ENCODE results near the gene GBP6.

The GBP6 gene

DNA sequence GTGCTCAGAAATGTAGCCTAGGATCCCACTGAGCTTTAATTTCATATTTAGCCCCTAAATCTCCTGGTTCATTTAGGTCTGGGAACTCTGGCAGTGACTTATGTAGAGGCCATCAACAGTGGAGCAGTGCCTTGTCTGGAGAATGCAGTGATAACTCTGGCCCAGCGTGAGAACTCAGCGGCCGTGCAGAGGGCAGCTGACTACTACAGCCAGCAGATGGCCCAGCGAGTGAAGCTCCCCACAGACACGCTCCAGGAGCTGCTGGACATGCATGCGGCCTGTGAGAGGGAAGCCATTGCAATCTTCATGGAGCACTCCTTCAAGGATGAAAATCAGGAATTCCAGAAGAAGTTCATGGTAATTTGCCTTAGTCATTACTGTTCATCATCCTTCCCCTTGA is 17.8 kb downstream of the GBP6 start:
- H2AK5ac ChIP-seq (ENCODE audit: low read length), result no peak overlapping the region
- WGBS (ENCODE audit: extremely low coverage, insufficient coverage, low lambda C conversion rate), result no CpG with 5 or more reads among the region's 6 CpGs
- no peak overlapping the region for H3K9ac ChIP-seq (ENCODE audit: low read length)
- no peak overlapping the region for H2BK15ac ChIP-seq (replicated peaks; ENCODE audit: low read depth)
- H3K79me1 ChIP-seq (ENCODE audit: low read length), result no peaks in the 10 kb centered on the region
- DNase-seq, result peak; percentile 19
- H3K4me1 ChIP-seq (ENCODE audit: control insufficient read depth, low read depth, low read length), result no peaks in the 10 kb centered on the region
- H4K5ac ChIP-seq (ENCODE audit: low read length), result no peak overlapping the region
- H3K27ac ChIP-seq (ENCODE audit: low read depth, low read length), result no peak overlapping the region
- no peaks in the 10 kb centered on the region for H3K27me3 ChIP-seq (ENCODE audit: insufficient read depth, low read length, poor library complexity)
- no peak overlapping the region for H3K56ac ChIP-seq (ENCODE audit: low read length)
- H3K23ac ChIP-seq (ENCODE audit: low read length), result no peak overlapping the region
- H3K4me2 ChIP-seq (ENCODE audit: low read length), result no peak overlapping the region
- H2BK5ac ChIP-seq (ENCODE audit: low read length), result no peak overlapping the region
- H4K8ac ChIP-seq (ENCODE audit: low read depth, low read length), result no peak overlapping the region
- H3K79me2 ChIP-seq (ENCODE audit: control insufficient read depth, insufficient read depth, low read length), result no peaks in the 10 kb centered on the region
- H3K4me3 ChIP-seq (ENCODE audit: low read length), result no peak overlapping the region
- no peak overlapping the region for H3K4ac ChIP-seq (ENCODE audit: low read depth, low read length)
- H3K18ac ChIP-seq (ENCODE audit: low read length), result no peak overlapping the region
- H3K36me3 ChIP-seq (ENCODE audit: control insufficient read depth, insufficient read depth, low read length), result no peaks in the 10 kb centered on the region
- no peak overlapping the region for H2BK120ac ChIP-seq (ENCODE audit: low read depth, low read length)

DNA sequence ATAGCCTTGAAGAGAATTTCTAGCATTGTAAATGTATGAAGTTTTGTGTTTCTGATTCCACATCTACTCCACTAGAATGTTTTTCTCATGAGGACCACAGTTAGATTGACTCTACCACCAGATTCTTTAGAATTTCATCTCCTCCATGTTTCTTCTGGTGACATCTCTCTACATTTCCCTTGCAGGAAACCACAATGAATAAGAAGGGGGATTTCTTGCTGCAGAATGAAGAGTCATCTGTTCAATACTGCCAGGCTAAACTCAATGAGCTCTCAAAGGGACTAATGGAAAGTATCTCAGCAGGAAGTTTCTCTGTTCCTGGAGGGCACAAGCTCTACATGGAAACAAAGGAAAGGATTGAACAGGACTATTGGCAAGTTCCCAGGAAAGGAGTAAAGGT is 18.6 kb downstream of the GBP6 start:
- Histone ChIP-seq H3K79me1 (ENCODE audit: low read length) (no peaks in the 10 kb centered on the region), H3K9ac (ENCODE audit: low read length) (no peak overlapping the region), H3K23ac (ENCODE audit: low read length) (no peak overlapping the region), H2BK120ac (ENCODE audit: low read depth, low read length) (no peak overlapping the region), H3K79me2 (ENCODE audit: control insufficient read depth, insufficient read depth, low read length) (no peaks in the 10 kb centered on the region), H4K5ac (ENCODE audit: low read length) (no peak overlapping the region), H2AK5ac (ENCODE audit: low read length) (no peak overlapping the region), H3K18ac (ENCODE audit: low read length) (no peak overlapping the region), H3K4ac (ENCODE audit: low read depth, low read length) (no peak overlapping the region), H3K4me3 (ENCODE audit: low read length) (no peak overlapping the region), H2BK15ac (replicated peaks; ENCODE audit: low read depth) (no peak overlapping the region), H3K4me1 (ENCODE audit: control insufficient read depth, low read depth, low read length) (no peaks in the 10 kb centered on the region), H4K8ac (ENCODE audit: low read depth, low read length) (no peak overlapping the region), H3K27me3 (ENCODE audit: insufficient read depth, low read length, poor library complexity) (no peaks in the 10 kb centered on the region), H3K56ac (ENCODE audit: low read length) (no peak overlapping the region), H3K36me3 (ENCODE audit: control insufficient read depth, insufficient read depth, low read length) (no peaks in the 10 kb centered on the region), H3K4me2 (ENCODE audit: low read length) (no peak overlapping the region), H3K27ac (ENCODE audit: low read depth, low read length) (no peak overlapping the region), H2BK5ac (ENCODE audit: low read length) (no peak overlapping the region)
- DNase-seq, result no peak

DNA sequence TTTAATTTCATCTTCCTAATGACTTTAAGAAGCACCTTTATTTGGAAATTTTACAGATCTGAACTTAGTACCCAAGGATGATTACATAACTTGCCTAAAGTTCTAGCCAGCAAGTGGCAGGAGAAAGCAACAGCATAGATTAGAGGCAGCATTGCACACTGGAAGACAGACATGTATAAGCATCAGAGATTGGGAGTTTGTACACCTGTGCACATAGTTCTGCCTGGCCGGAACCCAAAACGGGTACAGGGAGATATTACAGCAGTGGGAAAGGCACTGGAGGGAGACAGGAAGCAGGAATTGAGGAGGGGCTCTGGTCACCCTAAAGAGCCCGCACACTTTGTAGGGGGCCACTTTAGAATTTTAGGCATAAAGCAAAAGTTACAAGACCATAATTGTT is 19.3 kb downstream of the GBP6 start:
- Histone ChIP-seq H3K4me2 (ENCODE audit: low read length) (no peak overlapping the region), H3K27me3 (ENCODE audit: insufficient read depth, low read length, poor library complexity) (no peaks in the 10 kb centered on the region), H2BK120ac (ENCODE audit: low read depth, low read length) (no peak overlapping the region), H3K27ac (ENCODE audit: low read depth, low read length) (no peak overlapping the region), H2BK15ac (replicated peaks; ENCODE audit: low read depth) (no peak overlapping the region), H4K8ac (ENCODE audit: low read depth, low read length) (no peak overlapping the region), H3K4me3 (ENCODE audit: low read length) (no peak overlapping the region), H3K56ac (ENCODE audit: low read length) (no peak overlapping the region), H3K79me1 (ENCODE audit: low read length) (no peaks in the 10 kb centered on the region), H3K18ac (ENCODE audit: low read length) (no peak overlapping the region), H2AK5ac (ENCODE audit: low read length) (no peak overlapping the region), H2BK5ac (ENCODE audit: low read length) (no peak overlapping the region), H3K9ac (ENCODE audit: low read length) (no peak overlapping the region), H4K5ac (ENCODE audit: low read length) (no peak overlapping the region), H3K4ac (ENCODE audit: low read depth, low read length) (no peak overlapping the region), H3K79me2 (ENCODE audit: control insufficient read depth, insufficient read depth, low read length) (no peaks in the 10 kb centered on the region), H3K4me1 (ENCODE audit: control insufficient read depth, low read depth, low read length) (no peaks in the 10 kb centered on the region), H3K36me3 (ENCODE audit: control insufficient read depth, insufficient read depth, low read length) (no peaks in the 10 kb centered on the region), H3K23ac (ENCODE audit: low read length) (no peak overlapping the region)
- DNase-seq, result no peak
- WGBS (ENCODE audit: extremely low coverage, insufficient coverage, low lambda C conversion rate), result no CpG with 5 or more reads among the region's 3 CpGs

DNA sequence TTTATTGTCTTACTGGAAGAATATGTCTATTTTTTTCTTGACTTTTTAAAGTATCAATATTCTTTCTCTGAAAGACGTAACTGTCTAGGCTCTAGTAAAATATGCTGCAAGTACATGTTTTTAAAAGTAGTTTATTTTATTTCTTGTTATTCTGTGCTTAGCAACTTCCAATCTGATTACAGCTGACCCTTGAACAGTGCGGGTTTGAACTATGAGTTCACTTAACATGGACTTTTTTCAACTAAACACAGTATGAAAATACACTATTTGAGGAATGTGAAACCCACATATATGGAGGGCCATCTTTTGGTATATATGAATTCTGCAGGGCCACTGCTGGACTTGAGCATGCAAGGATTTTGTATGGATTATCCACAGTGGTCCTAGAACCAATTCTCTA is 26.8 kb downstream of the GBP6 start:
- no peak for DNase-seq
- H3K23ac ChIP-seq (ENCODE audit: low read length), result no peak overlapping the region
- no peak overlapping the region for H2AK5ac ChIP-seq (ENCODE audit: low read length)
- H3K4me2 ChIP-seq (ENCODE audit: low read length), result no peak overlapping the region
- H3K56ac ChIP-seq (ENCODE audit: low read length), result no peak overlapping the region
- H2BK120ac ChIP-seq (ENCODE audit: low read depth, low read length), result no peak overlapping the region
- WGBS (ENCODE audit: extremely low coverage, insufficient coverage, low lambda C conversion rate), result no CpG with 5 or more reads among the region's 2 CpGs
- no peaks in the 10 kb centered on the region for H3K4me1 ChIP-seq (ENCODE audit: control insufficient read depth, low read depth, low read length)
- H4K5ac ChIP-seq (ENCODE audit: low read length), result no peak overlapping the region
- H2BK15ac ChIP-seq (replicated peaks; ENCODE audit: low read depth), result no peak overlapping the region
- no peak overlapping the region for H3K4ac ChIP-seq (ENCODE audit: low read depth, low read length)
- H2BK5ac ChIP-seq (ENCODE audit: low read length), result no peak overlapping the region
- H3K9ac ChIP-seq (ENCODE audit: low read length), result no peak overlapping the region
- no peak overlapping the region for H4K8ac ChIP-seq (ENCODE audit: low read depth, low read length)
- no peaks in the 10 kb centered on the region for H3K36me3 ChIP-seq (ENCODE audit: control insufficient read depth, insufficient read depth, low read length)
- H3K4me3 ChIP-seq (ENCODE audit: low read length), result no peak overlapping the region
- no peaks in the 10 kb centered on the region for H3K27me3 ChIP-seq (ENCODE audit: insufficient read depth, low read length, poor library complexity)
- H3K79me1 ChIP-seq (ENCODE audit: low read length), result no peaks in the 10 kb centered on the region
- no peak overlapping the region for H3K18ac ChIP-seq (ENCODE audit: low read length)
- no peak overlapping the region for H3K27ac ChIP-seq (ENCODE audit: low read depth, low read length)
- no peaks in the 10 kb centered on the region for H3K79me2 ChIP-seq (ENCODE audit: control insufficient read depth, insufficient read depth, low read length)

DNA sequence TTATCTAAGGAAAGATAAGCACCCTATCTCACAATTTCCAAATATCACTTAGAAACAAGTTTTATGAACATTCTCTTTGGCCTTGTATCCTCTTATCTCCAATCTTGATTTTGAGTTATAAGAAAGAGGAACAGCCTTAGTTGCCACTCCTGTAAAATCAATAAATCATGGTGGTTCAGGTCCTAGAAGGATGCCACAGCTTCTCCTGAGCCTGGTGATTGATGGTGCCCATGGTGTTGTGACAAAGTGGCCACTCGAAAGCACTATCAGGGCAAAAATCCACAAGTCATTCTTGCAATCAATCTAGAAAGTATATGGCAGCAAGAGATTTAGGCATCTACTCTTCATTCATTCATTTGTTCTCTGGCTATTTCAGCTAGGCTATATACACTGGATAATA is 27.8 kb downstream of the GBP6 start:
- H3K18ac ChIP-seq (ENCODE audit: low read length), result no peak overlapping the region
- H3K23ac ChIP-seq (ENCODE audit: low read length), result no peak overlapping the region
- no peak overlapping the region for H3K9ac ChIP-seq (ENCODE audit: low read length)
- no peak overlapping the region for H3K56ac ChIP-seq (ENCODE audit: low read length)
- H2AK5ac ChIP-seq (ENCODE audit: low read length), result no peak overlapping the region
- no peak overlapping the region for H3K4me2 ChIP-seq (ENCODE audit: low read length)
- H3K79me1 ChIP-seq (ENCODE audit: low read length), result no peaks in the 10 kb centered on the region
- no peaks in the 10 kb centered on the region for H3K36me3 ChIP-seq (ENCODE audit: control insufficient read depth, insufficient read depth, low read length)
- WGBS (ENCODE audit: extremely low coverage, insufficient coverage, low lambda C conversion rate), result no CpG with 5 or more reads among the region's 1 CpG
- no peak overlapping the region for H2BK15ac ChIP-seq (replicated peaks; ENCODE audit: low read depth)
- H3K4me3 ChIP-seq (ENCODE audit: low read length), result no peak overlapping the region
- H2BK5ac ChIP-seq (ENCODE audit: low read length), result no peak overlapping the region
- H3K27me3 ChIP-seq (ENCODE audit: insufficient read depth, low read length, poor library complexity), result no peaks in the 10 kb centered on the region
- no peaks in the 10 kb centered on the region for H3K4me1 ChIP-seq (ENCODE audit: control insufficient read depth, low read depth, low read length)
- H3K27ac ChIP-seq (ENCODE audit: low read depth, low read length), result no peak overlapping the region
- peak; percentile 46 for DNase-seq
- H2BK120ac ChIP-seq (ENCODE audit: low read depth, low read length), result no peak overlapping the region
- H3K79me2 ChIP-seq (ENCODE audit: control insufficient read depth, insufficient read depth, low read length), result no peaks in the 10 kb centered on the region
- no peak overlapping the region for H4K5ac ChIP-seq (ENCODE audit: low read length)
- H4K8ac ChIP-seq (ENCODE audit: low read depth, low read length), result no peak overlapping the region
- H3K4ac ChIP-seq (ENCODE audit: low read depth, low read length), result no peak overlapping the region

DNA sequence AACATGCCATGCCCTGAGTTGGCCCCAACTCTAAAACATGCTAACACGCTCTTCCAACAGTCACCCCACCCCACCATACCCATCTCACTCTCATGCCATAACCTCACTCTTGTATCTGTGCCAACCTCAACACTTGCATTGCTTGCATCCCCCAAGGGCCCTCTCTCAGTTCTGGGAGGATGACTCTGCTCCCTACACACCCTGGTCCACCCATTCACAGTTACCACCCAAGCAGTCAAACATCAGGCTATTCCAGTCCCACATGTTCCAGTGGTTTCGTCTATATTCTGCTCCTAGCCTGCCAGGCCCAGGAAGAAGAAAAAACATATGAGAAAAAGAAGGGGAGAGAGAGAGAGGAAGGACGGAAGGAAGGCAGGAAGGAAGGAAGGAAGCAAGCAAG is 31.0 kb downstream of the GBP6 start:
- no peak overlapping the region for H3K4ac ChIP-seq (ENCODE audit: low read depth, low read length)
- H3K23ac ChIP-seq (ENCODE audit: low read length), result no peak overlapping the region
- DNase-seq, result no peak
- H3K27ac ChIP-seq (ENCODE audit: low read depth, low read length), result no peak overlapping the region
- no peaks in the 10 kb centered on the region for H3K4me1 ChIP-seq (ENCODE audit: control insufficient read depth, low read depth, low read length)
- no peak overlapping the region for H3K4me3 ChIP-seq (ENCODE audit: low read length)
- no peaks in the 10 kb centered on the region for H3K36me3 ChIP-seq (ENCODE audit: control insufficient read depth, insufficient read depth, low read length)
- no peak overlapping the region for H4K8ac ChIP-seq (ENCODE audit: low read depth, low read length)
- H2AK5ac ChIP-seq (ENCODE audit: low read length), result no peak overlapping the region
- no peak overlapping the region for H3K9ac ChIP-seq (ENCODE audit: low read length)
- H2BK5ac ChIP-seq (ENCODE audit: low read length), result no peak overlapping the region
- H4K5ac ChIP-seq (ENCODE audit: low read length), result no peak overlapping the region
- no peaks in the 10 kb centered on the region for H3K79me2 ChIP-seq (ENCODE audit: control insufficient read depth, insufficient read depth, low read length)
- no peaks in the 10 kb centered on the region for H3K79me1 ChIP-seq (ENCODE audit: low read length)
- no peaks in the 10 kb centered on the region for H3K27me3 ChIP-seq (ENCODE audit: insufficient read depth, low read length, poor library complexity)
- no peak overlapping the region for H3K18ac ChIP-seq (ENCODE audit: low read length)
- no peak overlapping the region for H3K4me2 ChIP-seq (ENCODE audit: low read length)
- no peak overlapping the region for H3K56ac ChIP-seq (ENCODE audit: low read length)
- no peak overlapping the region for H2BK15ac ChIP-seq (replicated peaks; ENCODE audit: low read depth)
- H2BK120ac ChIP-seq (ENCODE audit: low read depth, low read length), result no peak overlapping the region
- WGBS (ENCODE audit: extremely low coverage, insufficient coverage, low lambda C conversion rate), result no CpG with 5 or more reads among the region's 3 CpGs
